HG02798 (cell line): ENCODE results near the gene PDAP1.
"Not testable (repeated sequence)": the region's sequence is repeated elsewhere in the genome, so short reads cannot be mapped to it uniquely, and the experiment has no call there.

Experiments
- ATAC-seq: cut with Tn5 transposase; IDR thresholded peaks from one replicate; pipeline ENCODE4 v1.9.1; 2021; ENCODE audit warnings: mild to moderate bottlenecking; ENCODE audit not compliant: unreplicated experiment, poor library complexity

The PDAP1 gene

GRCh38 chr7:99428972-99429566 is 20.7 kb upstream of the PDAP1 start:
- ATAC-seq: no peak

GRCh38 chr7:99424932-99425730 is 16.7 kb upstream of the PDAP1 start:
- ATAC-seq: no peak

GRCh38 chr7:99422625-99423024 is 14.2 kb upstream of the PDAP1 start:
- no peak for ATAC-seq

- no peak for ATAC-seq
Measured at GRCh38 chr7:99422186-99422585, 13.8 kb upstream of the PDAP1 start.

GRCh38 chr7:99420986-99421385 is 12.6 kb upstream of the PDAP1 start:
- no peak for ATAC-seq

GRCh38 chr7:99420213-99420612 is 11.8 kb upstream of the PDAP1 start:
- ATAC-seq: no peak

GRCh38 chr7:99419323-99420021 is 11.1 kb upstream of the PDAP1 start:
- no peak for ATAC-seq

- no peak for ATAC-seq
Measured at GRCh38 chr7:99418260-99418659, 9.9 kb upstream of the PDAP1 start.

- ATAC-seq: not testable (repeated sequence)
Measured at GRCh38 chr7:99415513-99416127, 7.2 kb upstream of the PDAP1 start.

GRCh38 chr7:99410635-99411034 is 2.2 kb upstream of the PDAP1 start:
- no peak for ATAC-seq

- no peak for ATAC-seq
Measured at GRCh38 chr7:99409806-99410205, 1.4 kb upstream of the PDAP1 start.

GRCh38 chr7:99409192-99409572 is 785 bp upstream of the PDAP1 start:
- peak; percentile 1 for ATAC-seq

- ATAC-seq: no peak
Measured at GRCh38 chr7:99407872-99408378, 472 bp downstream of the PDAP1 start.

GRCh38 chr7:99406557-99406956 is 1.8 kb downstream of the PDAP1 start:
- ATAC-seq: no peak

- ATAC-seq: no peak
Measured at GRCh38 chr7:99404977-99405320, 3.4 kb downstream of the PDAP1 start.

GRCh38 chr7:99404235-99404976 is 4.0 kb downstream of the PDAP1 start:
- ATAC-seq: no peak

GRCh38 chr7:99403764-99404163 is 4.6 kb downstream of the PDAP1 start:
- ATAC-seq: no peak

GRCh38 chr7:99402854-99403253 is 5.5 kb downstream of the PDAP1 start:
- ATAC-seq: no peak

- no peak for ATAC-seq
Measured at GRCh38 chr7:99399597-99399996, 8.8 kb downstream of the PDAP1 start.

GRCh38 chr7:99398891-99399445 is 9.4 kb downstream of the PDAP1 start:
- ATAC-seq: no peak
